Smooth muscle cell of the umbilical artery (primary cell): Measurements from ENCODE around the gene GOLGA6L7. TPM values are rescaled to one million over a fixed set of nuclear protein-coding genes. Genes with fewer than 3 reads are reported as not detected.

ENCODE experiments used
- total RNA-seq: library from RNA; depleted of rRNA; stranded (reverse); fragments of >200 nt; gene quantifications from 2 replicates; pipeline ENCODE4 v1.2.3, GENCODE V29; 2014

The GOLGA6L7 gene, protein sequence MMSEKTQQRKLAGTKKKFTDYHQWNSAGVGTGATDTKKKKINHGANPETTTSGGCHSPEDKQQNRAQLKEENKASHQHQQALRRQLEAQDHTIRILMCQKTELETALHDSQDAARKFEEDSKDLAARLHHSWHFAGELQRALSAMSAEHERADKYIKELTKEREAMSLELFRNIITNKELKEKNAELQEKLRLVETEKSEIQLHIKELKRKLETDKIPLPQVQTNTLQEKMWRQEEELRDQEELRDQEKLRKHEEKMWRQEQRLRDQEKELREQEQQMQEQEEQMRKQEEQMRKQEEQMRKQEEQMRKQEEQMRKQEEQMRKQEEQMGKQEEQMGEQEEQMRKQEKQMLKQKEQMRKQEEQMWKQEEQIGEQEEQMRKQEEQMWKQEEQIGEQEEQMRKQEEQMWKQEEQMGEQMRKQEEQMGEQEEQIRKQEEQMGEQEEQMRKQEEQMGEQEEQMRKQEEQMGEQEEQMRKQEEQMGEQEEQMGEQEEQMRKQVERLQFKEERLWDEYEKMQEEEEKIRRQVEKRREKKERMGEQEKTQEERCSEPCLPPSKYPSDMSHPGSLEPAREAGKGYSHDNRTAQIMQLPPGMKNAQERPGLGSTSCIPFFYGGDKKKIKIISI
- total RNA-seq = not detected in 2 replicates

DNA sequence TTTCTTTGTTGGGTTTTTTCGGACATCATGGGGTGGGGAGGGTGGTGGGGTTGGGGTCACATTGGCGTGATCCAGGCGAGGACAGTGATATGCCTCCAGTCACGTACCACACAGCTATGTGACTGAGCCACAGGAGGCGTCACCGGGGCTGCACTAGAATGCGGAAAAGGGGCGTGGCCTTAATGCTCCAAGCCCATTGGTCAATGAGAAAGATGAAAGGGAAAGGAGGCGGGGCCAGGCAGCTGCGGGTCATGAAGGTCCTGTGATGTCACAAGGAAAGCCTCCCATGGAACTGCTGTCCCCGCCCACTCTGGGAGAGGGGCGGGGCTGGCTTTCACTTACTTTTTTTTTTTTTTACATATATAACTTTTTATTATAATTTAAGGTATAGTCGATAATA lies at the start of gene GOLGA6L7:
Gene GOLGA6L7, minus strand, starts transcription at position 124 of the 400 bp plus-strand sequence. Its CDS starts 95 bp downstream, at position 29.

DNA sequence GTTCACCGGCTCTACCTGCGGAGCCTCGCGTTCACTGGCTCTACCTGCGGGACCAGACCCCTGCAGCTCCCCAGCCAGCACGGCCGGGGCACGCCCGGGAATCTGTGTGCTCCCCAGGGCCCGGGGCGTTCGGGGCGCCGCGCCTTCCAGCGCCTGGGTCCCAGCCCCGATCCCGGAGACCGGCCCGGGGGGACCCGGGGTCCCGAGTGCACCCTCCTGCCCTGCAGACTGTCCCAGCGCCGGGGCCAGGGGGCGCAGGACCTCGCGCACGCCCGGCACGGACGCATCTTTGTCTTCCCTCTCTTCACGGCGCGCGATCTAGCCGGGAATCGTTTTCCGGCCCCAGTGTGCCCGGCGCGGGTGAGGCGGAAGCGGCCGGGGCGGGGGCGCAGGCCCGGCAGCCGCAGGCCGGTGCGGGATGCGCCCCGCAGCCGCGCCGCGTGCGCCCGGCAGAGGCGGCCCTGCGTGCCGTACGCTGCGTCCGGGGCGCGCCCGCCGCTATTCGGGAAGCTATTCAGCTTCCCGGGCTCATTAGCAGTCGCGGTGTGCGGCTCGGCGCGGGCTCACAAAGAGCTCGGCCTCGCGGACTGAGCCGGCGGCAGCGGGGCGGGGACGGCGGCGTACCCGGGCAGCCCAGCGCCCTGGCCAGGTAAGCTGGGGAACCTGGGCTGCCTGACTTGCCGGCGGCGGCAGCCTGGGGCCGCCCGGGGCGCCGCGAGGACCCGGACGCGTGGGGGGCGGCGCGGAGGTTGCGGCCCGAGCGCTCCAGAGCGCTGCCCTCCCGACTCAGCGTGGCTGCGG lies 37.4 kb upstream of the GOLGA6L7 start, which contains the start of gene APBA2:
Gene APBA2, plus strand, starts transcription at position 345 of the 801 bp plus-strand sequence. CDS start 167,911 bp downstream, outside the sequence.

Other genes with a start within 250 kb of the GOLGA6L7 start
- not detected in 2 replicates for gene GOLGA8M, start 136.2 kb downstream of the GOLGA6L7 start, total RNA-seq
- 40.4 and 42.1 TPM in 2 replicates for gene APBA2, start 37.3 kb upstream of the GOLGA6L7 start, total RNA-seq